Measurements from ENCODE around the gene SF3A1. TPM values are rescaled to one million over a fixed set of nuclear protein-coding genes. Genes with fewer than 3 reads are reported as not detected.
A peak's percentile ranks its signal among the peaks of the same experiment; 100 is the strongest.

SF3A1 gene
- total and polyA plus RNA-seq, 2 donors (not counting 1 experiment from before 2014, with no cell fraction given), result 92.1 to 283 TPM

GRCh38 chr22:30357650-30358215 lies 1.0 kb upstream of the SF3A1 start:
- CTCF ChIA-PET, result interaction anchor here (1.4 to 12.3 kb wide), 3 partner anchors 30 to 70 kb away, joined by 4 to 169 read pairs (median 5); partner anchors contain the start of genes CASTOR1 and RNF215
- H3K27me3 Mint-ChIP-seq, result no peaks in the 10 kb centered on the region
- Histone ChIP-seq H3K4me2 (replicated peaks; ENCODE audit: low read depth, low read length, poor library complexity, severe bottlenecking) (peak overlapping the region; percentile 84), H3K36me3 (replicated peaks in 1 of 2; ENCODE audit: control extremely low read depth in 1 of 2, control insufficient read depth in 1 of 2, extremely low read depth in 1 of 2, insufficient read depth in 2 of 2, low read length in 1 of 2) (peaks cover 0 to 8% of the 10 kb centered on the region in 2 experiments), H3K4me1 (ENCODE audit: control insufficient read depth in 2 of 2, insufficient read depth in 2 of 2, low read length in 2 of 2) (peaks cover 24 to 35% of the 10 kb centered on the region in 2 donors), H3K27me3 (replicated peaks in 1 of 4; ENCODE audit: control extremely low read depth in 1 of 4, control insufficient read depth in 3 of 4, insufficient read depth in 4 of 4, low read length in 3 of 4) (no peaks in the 10 kb centered on the region), H4K20me1 (ENCODE audit: control insufficient read depth, insufficient read depth, low read length, poor library complexity, severe bottlenecking) (peaks cover 38% of the 10 kb centered on the region), H3K27ac (ENCODE audit: low read length in 2 of 2) (no peak overlapping the region), H2AFZ (ENCODE audit: insufficient read depth, low read depth, low read length, poor library complexity, severe bottlenecking) (no peak overlapping the region), H3K4me3 (ENCODE audit: control extremely low read depth in 1 of 5, extremely low read depth in 1 of 5, insufficient read depth in 1 of 5, low read depth in 2 of 5, low read length in 4 of 5) (peak overlapping the region in 1 of 5 experiments; percentile 92), H3K9ac (ENCODE audit: low read length) (no peak overlapping the region), H3K9me3 (ENCODE audit: control extremely low read depth in 1 of 3, control insufficient read depth in 2 of 3, insufficient read depth in 1 of 3, low read length in 2 of 3) (no peaks in the 10 kb centered on the region), H3K79me2 (ENCODE audit: control insufficient read depth, insufficient read depth, low read length) (peaks cover 51% of the 10 kb centered on the region)
- 91% methylated on average over 14 of the region's 22 CpGs for WGBS (ENCODE audit: insufficient coverage)
- POLR2A ChIA-PET, result interaction anchor here (3.0 kb wide), 1 partner anchor 69 kb away, joined by 27 read pairs; the partner anchor contains the start of gene CASTOR1
- H3K9me3 Mint-ChIP-seq (ENCODE audit: insufficient read depth), result no peaks in the 10 kb centered on the region
- ATAC-seq (ENCODE audit: low read depth) (no peak), DNase-seq (no peak)
- H3K27ac Mint-ChIP-seq, result peak overlapping the region; percentile 91
- H3K4me1 Mint-ChIP-seq, result peaks cover 38% of the 10 kb centered on the region
- intact Hi-C loops (cut with micrococcal nuclease), result loop anchor here (1.0 to 2.0 kb wide), 2 partner anchors 30 to 53 kb away; partner anchors contain the start of gene RNF215
- TF ChIP-seq EZH2 (IDR thresholded peaks at IDR 0.05; ENCODE audit: borderline replicate concordance, insufficient read depth, low read depth, low read length, poor library complexity, severe bottlenecking), result no peak
- TF ChIP-seq, protein P1, sequence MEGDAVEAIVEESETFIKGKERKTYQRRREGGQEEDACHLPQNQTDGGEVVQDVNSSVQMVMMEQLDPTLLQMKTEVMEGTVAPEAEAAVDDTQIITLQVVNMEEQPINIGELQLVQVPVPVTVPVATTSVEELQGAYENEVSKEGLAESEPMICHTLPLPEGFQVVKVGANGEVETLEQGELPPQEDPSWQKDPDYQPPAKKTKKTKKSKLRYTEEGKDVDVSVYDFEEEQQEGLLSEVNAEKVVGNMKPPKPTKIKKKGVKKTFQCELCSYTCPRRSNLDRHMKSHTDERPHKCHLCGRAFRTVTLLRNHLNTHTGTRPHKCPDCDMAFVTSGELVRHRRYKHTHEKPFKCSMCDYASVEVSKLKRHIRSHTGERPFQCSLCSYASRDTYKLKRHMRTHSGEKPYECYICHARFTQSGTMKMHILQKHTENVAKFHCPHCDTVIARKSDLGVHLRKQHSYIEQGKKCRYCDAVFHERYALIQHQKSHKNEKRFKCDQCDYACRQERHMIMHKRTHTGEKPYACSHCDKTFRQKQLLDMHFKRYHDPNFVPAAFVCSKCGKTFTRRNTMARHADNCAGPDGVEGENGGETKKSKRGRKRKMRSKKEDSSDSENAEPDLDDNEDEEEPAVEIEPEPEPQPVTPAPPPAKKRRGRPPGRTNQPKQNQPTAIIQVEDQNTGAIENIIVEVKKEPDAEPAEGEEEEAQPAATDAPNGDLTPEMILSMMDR (IDR thresholded peaks at IDR 0.05), result no peak
- peak overlapping the region; percentile 91 for H3K4me3 Mint-ChIP-seq

DNA sequence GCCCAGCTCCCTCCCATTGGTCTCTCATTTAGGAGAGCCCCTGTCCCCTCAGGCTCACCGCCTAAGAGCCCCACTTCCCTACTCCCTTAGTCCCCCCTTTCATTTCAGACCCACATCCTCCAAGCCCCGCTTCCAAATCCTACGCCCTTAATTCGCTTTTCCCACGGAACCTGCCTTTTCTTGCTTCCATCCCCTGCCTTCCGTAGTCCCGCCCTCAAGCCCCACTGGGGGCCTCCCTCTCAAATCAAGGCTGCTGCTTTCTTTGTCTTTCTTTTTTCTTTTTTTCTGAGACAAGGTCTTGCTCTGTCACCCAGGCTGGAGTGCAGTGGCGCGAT lies 509 bp upstream of the SF3A1 start:
- TF ChIP-seq, protein P1 (IDR thresholded peaks at IDR 0.05), result no peak
- no peak for TF ChIP-seq EZH2 (IDR thresholded peaks at IDR 0.05; ENCODE audit: borderline replicate concordance, insufficient read depth, low read depth, low read length, poor library complexity, severe bottlenecking)
- peaks cover 0 to 14% of the 10 kb centered on the region in 2 experiments for H3K36me3 ChIP-seq (replicated peaks in 1 of 2; ENCODE audit: control extremely low read depth in 1 of 2, control insufficient read depth in 1 of 2, extremely low read depth in 1 of 2, insufficient read depth in 2 of 2, low read length in 1 of 2)
- peak overlapping the region; percentile 92 to 98 (median 96) for H3K4me3 ChIP-seq (ENCODE audit: control extremely low read depth in 1 of 5, extremely low read depth in 1 of 5, insufficient read depth in 1 of 5, low read depth in 2 of 5, low read length in 4 of 5)
- H3K27ac Mint-ChIP-seq, result peak overlapping the region; percentile 91
- ChIA-PET CTCF (interaction anchor here (0.6 to 12.3 kb wide), 11 partner anchors 29 to 249 kb away, joined by 3 to 169 read pairs (median 4); partner anchors contain the start of genes CASTOR1, RNF215 and TBC1D10A), POLR2A (interaction anchor here (0.7 to 3.0 kb wide), 7 partner anchors 16 to 69 kb away, joined by 3 to 27 read pairs (median 6); partner anchors contain the start of genes CASTOR1 and TBC1D10A)
- no peaks in the 10 kb centered on the region for H3K9me3 ChIP-seq (ENCODE audit: control extremely low read depth in 1 of 3, control insufficient read depth in 2 of 3, insufficient read depth in 1 of 3, low read length in 2 of 3)
- DNase-seq (no peak), ATAC-seq (ENCODE audit: low read depth) (no peak)
- H3K27me3 ChIP-seq (replicated peaks in 1 of 4; ENCODE audit: control extremely low read depth in 1 of 4, control insufficient read depth in 3 of 4, insufficient read depth in 4 of 4, low read length in 3 of 4), result no peaks in the 10 kb centered on the region
- intact Hi-C loops (cut with micrococcal nuclease), result loop anchor here (1.0 to 2.0 kb wide), 2 partner anchors 30 to 52 kb away; partner anchors contain the start of gene RNF215
- peaks cover 24 to 35% of the 10 kb centered on the region in 2 donors for H3K4me1 ChIP-seq (ENCODE audit: control insufficient read depth in 2 of 2, insufficient read depth in 2 of 2, low read length in 2 of 2)
- 7% methylated on average over 9 of the region's 9 CpGs for WGBS (ENCODE audit: insufficient coverage)
- peak overlapping the region; percentile 79 for H2AFZ ChIP-seq (ENCODE audit: insufficient read depth, low read depth, low read length, poor library complexity, severe bottlenecking)
- H3K4me1 Mint-ChIP-seq, result peaks cover 41% of the 10 kb centered on the region
- peak overlapping the region; percentile 98 for H3K9ac ChIP-seq (ENCODE audit: low read length)
- peak overlapping the region; percentile 38 to 97 for H3K27ac ChIP-seq (ENCODE audit: low read length in 2 of 2)
- H3K27me3 Mint-ChIP-seq, result no peaks in the 10 kb centered on the region
- H3K4me3 Mint-ChIP-seq, result peak overlapping the region; percentile 91
- H4K20me1 ChIP-seq (ENCODE audit: control insufficient read depth, insufficient read depth, low read length, poor library complexity, severe bottlenecking), result peaks cover 43% of the 10 kb centered on the region
- peak overlapping the region; percentile 84 for H3K4me2 ChIP-seq (replicated peaks; ENCODE audit: low read depth, low read length, poor library complexity, severe bottlenecking)
- peaks cover 57% of the 10 kb centered on the region for H3K79me2 ChIP-seq (ENCODE audit: control insufficient read depth, insufficient read depth, low read length)
- no peaks in the 10 kb centered on the region for H3K9me3 Mint-ChIP-seq (ENCODE audit: insufficient read depth)

Data from B cell (primary cell).